ENCODE results near the gene ERC1. TPM values are rescaled to one million over a fixed set of nuclear protein-coding genes. Genes with fewer than 3 reads are reported as not detected.

ERC1 gene
- total RNA-seq, 4 donors from 2014 or later: 50.0 to 88.1 (median 59.7) TPM

DNA sequence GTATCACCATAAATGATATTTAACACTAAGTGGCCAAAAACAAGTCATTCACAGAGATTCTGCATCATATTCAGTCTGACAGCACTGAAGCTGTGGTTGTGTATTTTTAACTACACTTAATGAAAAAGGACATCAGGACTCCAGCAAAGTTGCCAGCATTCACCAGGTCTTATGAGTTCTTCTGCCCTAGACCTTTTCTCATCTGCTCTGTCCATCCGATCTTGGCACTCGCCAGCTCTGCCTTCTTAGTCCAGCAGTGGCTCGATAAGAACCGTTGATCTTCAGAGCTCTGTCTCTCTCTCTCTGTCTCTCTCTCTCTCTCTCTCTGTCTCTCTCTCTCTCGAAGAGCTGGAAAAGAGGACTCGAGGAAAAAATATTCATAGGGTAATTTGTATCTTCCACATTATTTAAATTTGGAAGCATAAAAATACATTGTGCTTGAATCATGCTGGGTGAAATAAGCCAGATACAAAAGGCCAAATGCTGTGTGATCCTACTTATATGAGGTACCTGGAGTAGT is 371.2 kb downstream of the ERC1 start:
- H3K36me3 ChIP-seq: no peaks in the 10 kb centered on the region
- intact Hi-C loops (cut with DNase I): no loop called here
- 82% methylated on average over 6 of the region's 6 CpGs for WGBS
- H3K27ac ChIP-seq (replicated peaks in 1 of 4): no peak overlapping the region
- H3K4me1 ChIP-seq: peaks cover 0 to 4% (median under 1%) of the 10 kb centered on the region in 4 donors
- TF ChIP-seq CTCF (IDR thresholded peaks at IDR 0.05) (no peak), POLR2A (IDR thresholded peaks at IDR 0.05; ENCODE audit: low read depth) (no peak), EP300 (IDR thresholded peaks at IDR 0.05) (no peak), POLR2AphosphoS5 (IDR thresholded peaks at IDR 0.05) (no peak)
- no peak overlapping the region for H3K4me3 ChIP-seq
- H3K27me3 ChIP-seq: no peaks in the 10 kb centered on the region
- no peaks in the 10 kb centered on the region for H3K9me3 ChIP-seq
- no peak for DNase-seq (ENCODE audit: extremely low spot score)

- WGBS: 100% methylated on average over 1 of the region's 1 CpG
- TF ChIP-seq EP300 (IDR thresholded peaks at IDR 0.05) (no peak), POLR2AphosphoS5 (IDR thresholded peaks at IDR 0.05) (no peak), CTCF (IDR thresholded peaks at IDR 0.05) (no peak), POLR2A (IDR thresholded peaks at IDR 0.05; ENCODE audit: low read depth) (no peak)
- peaks cover 0 to 9% (median 0%) of the 10 kb centered on the region in 4 donors for H3K4me1 ChIP-seq
- no peaks in the 10 kb centered on the region for H3K9me3 ChIP-seq
- H3K4me3 ChIP-seq: no peak overlapping the region
- intact Hi-C loops (cut with DNase I): no loop called here
- H3K27me3 ChIP-seq: no peaks in the 10 kb centered on the region
- no peak overlapping the region for H3K27ac ChIP-seq (replicated peaks in 1 of 4)
- no peak for DNase-seq (ENCODE audit: extremely low spot score)
- H3K36me3 ChIP-seq: no peaks in the 10 kb centered on the region
These were observed 374.7 kb downstream of the ERC1 start for GRCh38 chr12:1365703-1366102.

GRCh38 chr12:1367331-1368291 is 376.6 kb downstream of the ERC1 start:
- Histone ChIP-seq H3K4me1 (peaks cover 0 to 9% (median 0%) of the 10 kb centered on the region in 4 donors), H3K9me3 (no peaks in the 10 kb centered on the region), H3K27me3 (no peaks in the 10 kb centered on the region), H3K4me3 (no peak overlapping the region), H3K27ac (replicated peaks in 1 of 4) (no peak overlapping the region), H3K36me3 (peaks cover 0 to 11% (median 4%) of the 10 kb centered on the region in 4 donors)
- DNase-seq (ENCODE audit: extremely low spot score): no peak
- TF ChIP-seq POLR2A (IDR thresholded peaks at IDR 0.05; ENCODE audit: low read depth): no peak
- TF ChIP-seq CTCF (IDR thresholded peaks at IDR 0.05): no peak
- no peak for TF ChIP-seq POLR2AphosphoS5 (IDR thresholded peaks at IDR 0.05)
- no peak for TF ChIP-seq EP300 (IDR thresholded peaks at IDR 0.05)
- 92% methylated on average over 10 of the region's 10 CpGs for WGBS
- intact Hi-C loops (cut with DNase I): no loop called here

DNA sequence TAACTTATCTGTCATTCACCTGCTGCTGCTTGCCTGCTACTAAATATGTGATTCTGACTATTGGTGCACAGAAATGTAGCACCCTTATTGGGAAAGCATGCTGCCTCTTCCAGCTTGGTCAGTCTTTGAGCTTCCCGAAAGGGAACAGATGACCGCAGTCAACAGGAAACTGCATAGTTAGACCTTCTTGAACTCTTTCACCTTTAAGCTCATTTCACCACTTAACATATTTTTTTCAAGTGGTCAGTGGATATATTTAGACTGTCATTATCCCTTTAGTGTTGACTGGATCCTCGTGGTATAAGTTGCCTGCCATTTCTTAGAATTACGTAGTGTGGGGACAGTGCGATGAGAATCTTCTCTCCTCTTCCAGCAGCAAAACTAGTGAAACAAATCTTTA is 378.4 kb downstream of the ERC1 start:
- Histone ChIP-seq H3K4me1 (peaks cover 0 to 9% (median 2%) of the 10 kb centered on the region in 4 donors), H3K27ac (replicated peaks in 1 of 4) (no peak overlapping the region)
- intact Hi-C loops (cut with DNase I): no loop called here

More for the DNA sequence above, 378.4 kb downstream of the ERC1 start:
- H3K36me3 ChIP-seq: peaks cover 0 to 14% (median 7%) of the 10 kb centered on the region in 4 donors
- WGBS: 79% methylated on average over 5 of the region's 5 CpGs
- H3K4me3 ChIP-seq: no peak overlapping the region
- H3K27me3 ChIP-seq: no peaks in the 10 kb centered on the region
- no peaks in the 10 kb centered on the region for H3K9me3 ChIP-seq
- TF ChIP-seq POLR2AphosphoS5 (IDR thresholded peaks at IDR 0.05) (no peak), EP300 (IDR thresholded peaks at IDR 0.05) (no peak), POLR2A (IDR thresholded peaks at IDR 0.05; ENCODE audit: low read depth) (no peak), CTCF (IDR thresholded peaks at IDR 0.05) (no peak)
- DNase-seq (ENCODE audit: extremely low spot score): no peak

Measured in esophagus muscularis mucosa (tissue), 4 donors.